ENCODE results near the gene TMUB2. TPM values are rescaled to one million over a fixed set of nuclear protein-coding genes. Genes with fewer than 3 reads are reported as not detected.
A peak's percentile ranks its signal among the peaks of the same experiment; 100 is the strongest.

Gene TMUB2
- total RNA-seq, 1 donor from 2014 or later = 34.9 TPM

GRCh38 chr17:44202756-44203155, 16.0 kb downstream of the TMUB2 start:
- no peak overlapping the region for H3K27ac ChIP-seq
- peaks cover 25% of the 10 kb centered on the region for H3K4me1 ChIP-seq
- no peak overlapping the region for H3K4me3 ChIP-seq
- peaks cover 0 to 14% of the 10 kb centered on the region in 2 donors for H3K36me3 ChIP-seq
- DNase-seq (ENCODE audit: extremely low spot score in 2 of 2) = no peak
- no peak for TF ChIP-seq POLR2AphosphoS5 (IDR thresholded peaks at IDR 0.05; ENCODE audit: insufficient read depth in 1 of 2, low read depth in 1 of 2)
- TF ChIP-seq CTCF (IDR thresholded peaks at IDR 0.05) = no peak
- no peak for TF ChIP-seq POLR2A (IDR thresholded peaks at IDR 0.05)
- H3K27me3 ChIP-seq = no peaks in the 10 kb centered on the region
- intact Hi-C loops (cut with DNase I) = no loop called here
- no peaks in the 10 kb centered on the region for H3K9me3 ChIP-seq

- TF ChIP-seq CTCF (IDR thresholded peaks at IDR 0.05) (peak in 1 of 3 experiments; percentile 40), POLR2AphosphoS5 (IDR thresholded peaks at IDR 0.05; ENCODE audit: insufficient read depth in 1 of 2, low read depth in 1 of 2) (no peak)
Measured at GRCh38 chr17:44203731-44204440, 17.1 kb downstream of the TMUB2 start.

GRCh38 chr17:44204441-44204882, 17.7 kb downstream of the TMUB2 start:
- peaks cover 15% of the 10 kb centered on the region for H3K4me1 ChIP-seq
- no peak for DNase-seq (ENCODE audit: extremely low spot score in 2 of 2)
- no peaks in the 10 kb centered on the region for H3K27me3 ChIP-seq
- H3K9me3 ChIP-seq = no peaks in the 10 kb centered on the region
- TF ChIP-seq POLR2A (IDR thresholded peaks at IDR 0.05) (no peak), POLR2AphosphoS5 (IDR thresholded peaks at IDR 0.05; ENCODE audit: insufficient read depth in 1 of 2, low read depth in 1 of 2) (no peak), CTCF (IDR thresholded peaks at IDR 0.05) (no peak)
- no peak overlapping the region for H3K27ac ChIP-seq
- peaks cover 0 to 26% of the 10 kb centered on the region in 2 donors for H3K36me3 ChIP-seq
- intact Hi-C loops (cut with DNase I) = no loop called here
- no peak overlapping the region for H3K4me3 ChIP-seq

More at GRCh38 chr17:44203731-44204440, 17.1 kb downstream of the TMUB2 start:
- no peak overlapping the region for H3K4me3 ChIP-seq
- H3K27ac ChIP-seq = no peak overlapping the region
- H3K4me1 ChIP-seq = peaks cover 15% of the 10 kb centered on the region
- H3K27me3 ChIP-seq = no peaks in the 10 kb centered on the region
- H3K9me3 ChIP-seq = no peaks in the 10 kb centered on the region
- intact Hi-C loops (cut with DNase I) = no loop called here
- DNase-seq (ENCODE audit: extremely low spot score in 2 of 2) = no peak
- H3K36me3 ChIP-seq = peaks cover 0 to 20% of the 10 kb centered on the region in 2 donors

- intact Hi-C loops (cut with DNase I) = no loop called here
- Histone ChIP-seq H3K4me3 (no peak overlapping the region), H3K4me1 (peaks cover 27% of the 10 kb centered on the region), H3K9me3 (no peaks in the 10 kb centered on the region), H3K27ac (no peak overlapping the region), H3K36me3 (peaks cover 0 to 38% of the 10 kb centered on the region in 2 donors), H3K27me3 (no peaks in the 10 kb centered on the region)
- no peak for DNase-seq (ENCODE audit: extremely low spot score in 2 of 2)
- TF ChIP-seq POLR2AphosphoS5 (IDR thresholded peaks at IDR 0.05; ENCODE audit: insufficient read depth in 1 of 2, low read depth in 1 of 2) = no peak
- no peak for TF ChIP-seq POLR2A (IDR thresholded peaks at IDR 0.05)
- TF ChIP-seq CTCF (IDR thresholded peaks at IDR 0.05) = no peak
Measured at GRCh38 chr17:44205962-44206824, 19.4 kb downstream of the TMUB2 start.

All from vagina (tissue), 2 donors.